HCT116 (cell line): ENCODE data around the gene CPSF4L. TPM values are rescaled to one million over a fixed set of nuclear protein-coding genes. Genes with fewer than 3 reads are reported as not detected.

Source experiments
- ATAC-seq: fragments of 200-7000 bp; cut with Tn5 transposase; 2 replicates; pipeline ENCODE4 v1.9.1; 2020; ENCODE audit warnings: mild to moderate bottlenecking, moderate library complexity
- BruUV-seq: library from RNA; stranded (reverse); fragments of 400-500 nt; replicated peaks from 2 replicates; lab custom pipeline; 2021; lab: Mats Ljungman, UMichigan
- CTCF ChIA-PET: fragments of 300-600 bp; sonication (Branson Sonifier 250); formaldehyde crosslinking; loops from one replicate; lab custom pipeline; 2021; ENCODE audit warnings: antibody characterized with exemption; lab: Charles Lee
- POLR2A ChIA-PET: fragments of 300-600, 350-600 bp; sonication (Branson Sonifier 250); formaldehyde crosslinking; loops from one replicate; lab custom pipeline; 2021; ENCODE audit warnings: antibody characterized with exemption; lab: Charles Lee
- RAD21 ChIA-PET, 2 experiments: fragments of 300-600 bp; sonication (Branson Sonifier 250); formaldehyde crosslinking; loops; one replicate each; lab custom pipeline; 2023; ENCODE audit warnings: low total read pairs in 2 of 2; ENCODE audit not compliant: uncharacterized antibody in 2 of 2, unreplicated experiment in 2 of 2, low non-redundant PET in 1 of 2; lab: Charles Lee
- DNase-seq: peaks from one replicate; pipeline ENCODE4 v3.0.0-alpha.2; 2010; ENCODE audit warnings: low read depth, low spot score
- H2AFZ ChIP-seq: fragments of 200-600 bp; shearing (Covaris generic), sonication (generic); 2 replicates; pipeline ENCODE4 v1.6.1; 2017; ENCODE audit warnings: low read depth, mixed run types, mixed read lengths, antibody characterized with exemption, low read length; ENCODE audit not compliant: poor library complexity, severe bottlenecking
- H3K27ac ChIP-seq: 2 replicates; pipeline ENCODE4 v1.5.1; 2012; ENCODE audit warnings: low read depth, low read length
- H3K27me3 ChIP-seq: fragments of 200-600 bp; sonication (generic); 2 replicates; pipeline ENCODE4 v1.6.1; 2016; ENCODE audit warnings: mixed run types, low read length, mixed read lengths; ENCODE audit not compliant: insufficient read depth
- H3K36me3 ChIP-seq, 2 experiments: fragments of 200-500 bp in 1 of 2; fragments of 200-600 bp in 1 of 2; sonication (Bioruptor generic) in 1 of 2; sonication (generic) in 1 of 2; 2 replicates each; pipeline versions ENCODE4 v1.5.1 to v1.6.1; 2014 to 2016; ENCODE audit warnings: low read length in 2 of 2, inconsistent platforms in 1 of 2, mixed read lengths in 1 of 2, mixed run types in 1 of 2; ENCODE audit not compliant: insufficient read depth in 2 of 2, control insufficient read depth in 1 of 2
- H3K4me1 ChIP-seq, 2 experiments: fragments of 200-600 bp in 1 of 2; sonication (generic) in 1 of 2; 2 replicates each; pipeline versions ENCODE4 v1.5.1 to v1.6.1; 2012 to 2017; ENCODE audit warnings: low read length in 2 of 2, inconsistent platforms in 1 of 2, mild to moderate bottlenecking in 1 of 2, mixed read lengths in 1 of 2, mixed run types in 1 of 2, moderate library complexity in 1 of 2; ENCODE audit not compliant: insufficient read depth in 2 of 2, control insufficient read depth in 1 of 2
- H3K4me2 ChIP-seq: fragments of 200-600 bp; sonication (generic); 2 replicates; pipeline ENCODE4 v1.6.1; 2017; ENCODE audit warnings: mixed run types, low read length, mixed read lengths
- H3K4me3 ChIP-seq, 2 experiments: fragments of 200-600 bp in 1 of 2; sonication (generic) in 1 of 2; replicated peaks in 1 of 2; 2 replicates each; pipeline ENCODE4 v1.5.1; 2011 to 2016; ENCODE audit warnings: low read length in 2 of 2, control low read depth in 1 of 2, low read depth in 1 of 2, mild to moderate bottlenecking in 1 of 2, mixed read lengths in 1 of 2, mixed run types in 1 of 2
- H3K79me2 ChIP-seq: fragments of 200-600 bp; sonication (generic); 2 replicates; pipeline ENCODE4 v1.6.1; 2017; ENCODE audit warnings: mild to moderate bottlenecking, mixed run types, low read length, moderate library complexity, mixed read lengths; ENCODE audit not compliant: insufficient read depth
- H3K9ac ChIP-seq: fragments of 200-600 bp; sonication (generic); 2 replicates; pipeline ENCODE4 v1.6.1; 2016; ENCODE audit warnings: low read length, mixed read lengths
- H3K9me2 ChIP-seq: fragments of 200-600 bp; sonication (generic), shearing (Covaris generic); 2 replicates; pipeline ENCODE4 v1.6.1; 2017; ENCODE audit warnings: mixed run types, mild to moderate bottlenecking, moderate library complexity; ENCODE audit not compliant: insufficient read depth
- H3K9me3 ChIP-seq, 2 experiments: fragments of 200-500 bp in 1 of 2; fragments of 200-600 bp in 1 of 2; sonication (Bioruptor generic) in 1 of 2; sonication (generic) in 1 of 2; 2 replicates each; pipeline ENCODE4 v1.6.1; 2014 to 2017; ENCODE audit warnings: low read length in 2 of 2, mixed read lengths in 2 of 2, inconsistent platforms in 1 of 2, low read depth in 1 of 2, mild to moderate bottlenecking in 1 of 2, mixed run types in 1 of 2, moderate library complexity in 1 of 2; ENCODE audit not compliant: control insufficient read depth in 1 of 2, insufficient read depth in 1 of 2
- H4K20me1 ChIP-seq: fragments of 200-600 bp; sonication (generic), shearing (Covaris generic); 2 replicates; pipeline ENCODE4 v1.6.1; 2017; ENCODE audit warnings: mixed run types, mild to moderate bottlenecking, moderate library complexity; ENCODE audit not compliant: insufficient read depth
- CTCF ChIP-seq, 3 experiments: fragments of 200-600 bp in 1 of 3; sonication (generic) in 1 of 3; IDR thresholded peaks in 2 of 3; conservative IDR thresholded peaks in 1 of 3; 2 replicates each; pipeline ENCODE4 v1.5.1; 2012 to 2017; ENCODE audit warnings: low read depth in 2 of 3, low read length in 2 of 3, antibody characterized with exemption in 1 of 3, borderline replicate concordance in 1 of 3, control low read depth in 1 of 3, mild to moderate bottlenecking in 1 of 3, mixed read lengths in 1 of 3, mixed run types in 1 of 3, moderate library complexity in 1 of 3; ENCODE audit not compliant: insufficient read depth in 1 of 3
- POLR2AphosphoS5 ChIP-seq: IDR thresholded peaks from 2 replicates; pipeline ENCODE4 v1.6.1; 2011; ENCODE audit warnings: mild to moderate bottlenecking, low read depth, low read length, moderate library complexity
- intact Hi-C: fragments of 100-400 bp; cut with micrococcal nuclease; formaldehyde crosslinking; loops from 2 replicates; pipeline ENCODE4 v1.10.0; 2022
- total RNA-seq: library from RNA; stranded (reverse); gene quantifications from one replicate; pipeline ENCODE4 v1.2.1, GENCODE V29; 2021; ENCODE audit not compliant: unreplicated experiment

The CPSF4L gene
- total RNA-seq, 1 experiment from 2014 or later: not detected

GRCh38 chr17:73210002-73210678 lies 51.5 kb downstream of the CPSF4L start:
- no peaks in the 10 kb centered on the region; the same call in 1 of the 2 replicates for H4K20me1 ChIP-seq

More at GRCh38 chr17:73210002-73210678, 51.5 kb downstream of the CPSF4L start:
- Histone ChIP-seq H2AFZ (no peak overlapping the region), H3K27ac (no peak overlapping the region), H3K27me3 (no peaks in the 10 kb centered on the region), H3K36me3 (peaks cover 44 to 49% of the 10 kb centered on the region in 2 experiments), H3K4me1 (no peaks in the 10 kb centered on the region; a peak in 1 of 4 replicates), H3K9ac (no peak overlapping the region), H3K4me3 (no peak overlapping the region), H3K9me2 (no peaks in the 10 kb centered on the region), H3K9me3 (no peaks in the 10 kb centered on the region), H3K79me2 (peaks cover 41% of the 10 kb centered on the region), H3K4me2 (no peak overlapping the region)
- TF ChIP-seq POLR2AphosphoS5 (no peak), CTCF (IDR thresholded peaks at IDR 0.05 in 2 of 3, conservative IDR thresholded peaks at IDR 0.05 in 1 of 3; ENCODE audit: borderline replicate concordance in 1 of 3, insufficient read depth in 1 of 3, low read depth in 2 of 3, low read length in 2 of 3) (peak in 2 of 3 experiments; percentile 55 to 60; a peak in 4 of 6 replicates)
- ChIA-PET POLR2A (no interaction called here), CTCF (interaction anchor here (2.5 kb wide), 1 partner anchor 160 kb away, joined by 6 read pairs; no protein-coding TSS in a partner anchor), RAD21 (no interaction called here)
- peak; percentile 47; the same call in 1 of the 2 replicates for ATAC-seq
- no TSS peak for BruUV-seq
- intact Hi-C loops: no loop called here
- no peak for DNase-seq
